Posterior cingulate gyrus (tissue), 11 donors: Measurements from ENCODE around the gene TENM4.

Experiments
- DNase-seq, 10 donors: peaks; one replicate each; pipeline versions ENCODE4 v3.0.0 to v3.0.0-alpha.2; 2020 to 2021; ENCODE audit warnings: mixed read lengths in 3 of 10
- intact Hi-C: fragments of 100-400 bp; cut with DNase I; formaldehyde crosslinking; loops from one replicate; pipeline ENCODE4 v1.15.1; 2023

TENM4 gene

GRCh38 chr11:78821371-78822306 is 619.2 kb downstream of the TENM4 start:
- DNase-seq, result no peak
- intact Hi-C loops, result no loop called here

GRCh38 chr11:78820741-78821140 is 620.1 kb downstream of the TENM4 start:
- intact Hi-C loops, result no loop called here
- peak in 3 of 10 donors; percentile 21 to 83 (median 27) for DNase-seq

DNA sequence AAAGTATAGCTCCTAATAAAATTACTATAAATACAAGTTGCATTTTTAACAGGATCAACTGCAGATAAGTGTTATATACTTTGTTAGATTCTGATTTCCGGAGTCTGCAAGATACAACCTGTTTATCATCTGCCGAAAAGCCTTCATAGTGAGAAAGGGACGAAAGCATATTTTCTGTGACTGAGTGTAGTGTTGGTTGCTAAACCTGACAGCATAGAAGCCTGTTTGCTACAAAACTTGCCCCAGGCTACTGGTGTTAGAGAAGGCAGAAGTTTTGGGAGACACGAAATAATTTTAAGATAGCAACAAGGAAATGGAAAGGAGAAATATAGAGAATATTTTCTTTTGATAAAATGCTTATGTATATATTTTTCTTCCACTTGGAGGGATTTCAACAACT is 622.6 kb downstream of the TENM4 start:
- intact Hi-C loops, result no loop called here
- no peak for DNase-seq

GRCh38 chr11:78815831-78816230 is 625.0 kb downstream of the TENM4 start:
- DNase-seq, result no peak
- intact Hi-C loops, result no loop called here

GRCh38 chr11:78812513-78813293 is 628.1 kb downstream of the TENM4 start:
- intact Hi-C loops, result no loop called here
- DNase-seq, result peak in 1 of 10 donors; percentile 63

DNA sequence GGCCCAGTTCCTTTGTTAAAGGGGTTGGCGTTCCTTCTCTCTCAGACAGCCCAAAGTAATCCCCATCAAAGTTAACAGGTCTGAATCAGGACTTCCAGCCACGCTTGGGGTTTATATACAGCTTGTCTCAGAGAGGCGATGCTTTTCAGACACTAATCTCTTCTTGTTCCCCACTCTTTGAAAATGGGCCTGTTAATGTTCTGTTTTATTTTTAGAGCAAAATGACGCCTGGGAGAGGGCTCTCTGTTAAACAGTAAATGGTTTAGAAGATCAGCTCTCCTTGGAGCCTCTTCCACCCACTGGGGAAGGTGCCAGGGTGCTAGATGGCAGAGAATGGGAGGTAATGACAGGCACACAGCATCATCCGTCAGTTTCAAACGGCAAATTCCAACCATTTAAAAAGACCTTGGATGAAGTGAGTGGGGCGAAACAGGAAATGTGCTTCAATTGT is 630.2 kb downstream of the TENM4 start:
- peak in 1 of 10 donors; percentile 74 for DNase-seq
- intact Hi-C loops, result no loop called here

GRCh38 chr11:78809931-78810541 is 630.8 kb downstream of the TENM4 start:
- intact Hi-C loops, result no loop called here
- DNase-seq, result peak in 1 of 10 donors; percentile 83

GRCh38 chr11:78808923-78809322 is 631.9 kb downstream of the TENM4 start:
- peak in 1 of 10 donors; percentile 61 for DNase-seq
- intact Hi-C loops, result no loop called here

DNA sequence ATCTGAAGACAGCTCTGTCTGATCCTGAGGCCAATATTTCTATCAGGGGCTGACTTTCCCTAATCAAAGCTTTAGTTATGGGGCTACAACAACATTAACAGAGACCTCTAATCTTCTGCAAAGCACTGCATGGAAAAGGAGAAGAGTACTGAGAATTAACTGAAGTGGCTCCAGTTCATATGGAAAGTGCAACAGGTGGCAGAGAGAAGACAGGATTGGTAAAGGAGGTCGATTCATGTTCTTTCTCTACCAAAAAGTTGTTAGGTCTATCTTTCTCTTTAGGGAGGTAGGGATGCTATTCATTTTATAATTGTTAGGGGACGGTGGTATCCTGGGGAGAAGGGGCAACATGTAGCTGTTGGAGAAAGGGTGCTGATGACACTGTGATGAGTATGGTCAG is 633.5 kb downstream of the TENM4 start:
- no peak for DNase-seq
- intact Hi-C loops, result no loop called here

GRCh38 chr11:78806214-78807004 is 634.4 kb downstream of the TENM4 start:
- intact Hi-C loops, result no loop called here
- no peak for DNase-seq

- DNase-seq, result no peak
- intact Hi-C loops, result no loop called here
Measured at GRCh38 chr11:78804991-78805390, 635.8 kb downstream of the TENM4 start.

DNA sequence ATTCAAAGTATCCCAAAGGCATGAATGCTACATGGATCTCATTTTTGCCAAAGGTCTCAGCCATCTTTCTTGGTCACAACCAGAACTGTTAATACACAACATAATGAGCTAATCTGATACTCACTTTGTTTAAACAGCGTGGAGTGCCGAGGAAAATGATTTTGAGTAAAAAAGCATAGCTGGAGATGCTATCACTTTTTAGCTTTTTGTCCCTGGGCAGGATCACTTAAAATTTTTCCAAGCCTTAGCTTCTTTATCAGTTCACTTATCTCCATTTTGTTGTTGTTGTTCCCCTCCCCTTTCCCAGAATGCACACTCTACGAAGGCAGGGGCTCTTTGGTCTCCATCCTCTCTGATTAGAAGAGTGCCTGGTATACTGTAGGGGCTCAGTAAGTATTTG is 636.8 kb downstream of the TENM4 start:
- no peak for DNase-seq
- intact Hi-C loops, result no loop called here

DNA sequence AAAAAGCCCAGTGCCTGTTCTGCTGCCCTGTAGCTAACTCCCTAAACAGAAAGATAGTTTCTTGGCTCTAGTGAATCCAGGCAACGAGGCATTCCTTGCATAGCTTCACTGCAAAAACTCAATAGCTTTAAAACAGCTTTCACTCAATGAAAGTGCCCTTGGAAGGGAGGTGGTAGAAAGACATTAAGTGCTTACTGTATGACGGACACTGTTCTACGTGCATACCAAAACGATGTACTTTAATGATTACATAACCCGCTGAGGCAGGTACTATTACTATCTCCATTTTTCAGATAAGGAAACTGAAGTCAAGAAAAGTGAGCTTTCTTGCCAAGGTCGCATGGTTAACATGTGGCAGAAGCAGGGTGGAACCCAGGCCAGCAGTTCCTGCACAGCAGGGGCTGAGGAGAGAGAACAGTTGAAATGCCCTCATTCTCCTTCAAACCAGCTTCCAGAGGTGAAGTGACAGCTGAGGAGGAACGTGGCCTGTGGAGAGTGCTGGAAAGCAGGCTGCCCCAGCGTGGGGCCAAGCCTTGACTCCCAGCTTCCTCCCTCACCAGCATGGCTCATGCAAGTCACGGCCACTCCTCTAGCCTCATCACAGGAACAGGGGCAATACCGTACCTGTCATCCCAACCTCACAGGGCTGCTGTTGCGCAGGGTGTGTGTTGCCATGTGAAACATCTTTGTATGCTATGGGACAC is 638.6 kb downstream of the TENM4 start:
- peak in 1 of 10 donors; percentile 82 for DNase-seq
- intact Hi-C loops, result no loop called here

DNA sequence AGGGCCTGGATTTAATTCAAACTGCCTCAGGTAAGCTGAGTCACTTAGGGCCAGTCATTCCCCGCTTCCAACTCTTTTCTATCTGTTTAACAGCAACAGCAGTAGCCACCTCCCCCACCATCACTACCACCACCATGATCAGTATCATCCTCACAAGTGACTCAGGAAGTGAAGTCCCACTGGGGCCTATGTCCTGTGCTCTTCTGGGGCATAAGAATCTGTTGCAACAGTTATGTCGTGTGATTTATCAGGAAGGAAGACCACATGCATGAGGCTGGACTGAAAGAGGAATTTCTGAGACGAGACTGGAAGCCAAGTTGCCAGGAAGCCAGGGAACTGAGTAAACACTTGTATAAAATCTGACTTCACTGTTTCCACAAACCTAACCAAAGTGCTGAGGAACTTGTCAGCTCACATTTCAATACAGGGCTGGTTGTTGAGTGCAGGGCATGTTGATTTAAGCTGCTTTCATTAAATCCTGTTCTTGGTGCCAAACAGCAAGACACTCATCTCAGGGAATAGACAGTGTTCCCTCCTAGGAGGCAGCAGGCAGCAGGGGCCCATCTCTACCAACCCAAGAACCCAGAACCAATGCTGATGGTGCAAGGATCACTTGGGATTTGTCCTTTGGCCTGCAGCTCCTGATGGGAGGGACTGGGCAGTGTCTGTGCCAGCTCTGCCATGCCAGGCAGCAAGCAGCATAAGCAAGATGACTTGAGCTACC is 639.5 kb downstream of the TENM4 start:
- no peak for DNase-seq
- intact Hi-C loops, result no loop called here

GRCh38 chr11:78800756-78801155 is 640.1 kb downstream of the TENM4 start:
- DNase-seq, result no peak
- intact Hi-C loops, result no loop called here

DNA sequence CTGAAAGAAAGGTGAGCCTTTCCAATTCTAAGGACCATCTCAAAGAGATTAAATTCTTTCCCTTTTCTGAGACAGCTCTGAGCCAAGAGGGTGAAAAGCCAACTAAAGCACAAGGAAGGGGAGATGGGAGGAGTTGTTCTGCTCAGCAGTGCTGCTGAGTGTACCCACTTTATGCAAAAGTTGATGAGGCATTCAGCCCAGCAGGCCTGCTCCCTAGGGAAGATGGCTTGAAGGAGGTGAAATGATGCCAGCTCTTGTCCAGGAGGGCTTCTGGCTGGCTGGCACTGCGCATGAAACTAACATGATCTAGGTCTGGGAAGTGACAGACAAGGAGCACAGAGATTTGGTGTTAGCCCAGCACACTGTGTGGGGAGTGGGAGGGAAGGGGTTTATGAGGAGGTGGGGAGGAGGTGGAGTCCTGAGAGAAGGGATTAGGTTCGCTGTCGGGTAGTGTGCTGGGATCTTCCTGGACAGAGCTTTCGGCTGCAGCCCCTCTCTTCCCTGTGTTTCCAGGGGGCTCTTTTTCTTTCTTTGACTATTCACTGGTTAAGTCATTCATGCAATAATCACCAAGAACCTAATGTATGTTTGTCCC is 640.6 kb downstream of the TENM4 start:
- no peak for DNase-seq
- intact Hi-C loops, result no loop called here

GRCh38 chr11:78798663-78799062 is 642.2 kb downstream of the TENM4 start:
- peak in 8 of 10 donors; percentile 57 to 95 (median 77) for DNase-seq
- intact Hi-C loops, result no loop called here

DNA sequence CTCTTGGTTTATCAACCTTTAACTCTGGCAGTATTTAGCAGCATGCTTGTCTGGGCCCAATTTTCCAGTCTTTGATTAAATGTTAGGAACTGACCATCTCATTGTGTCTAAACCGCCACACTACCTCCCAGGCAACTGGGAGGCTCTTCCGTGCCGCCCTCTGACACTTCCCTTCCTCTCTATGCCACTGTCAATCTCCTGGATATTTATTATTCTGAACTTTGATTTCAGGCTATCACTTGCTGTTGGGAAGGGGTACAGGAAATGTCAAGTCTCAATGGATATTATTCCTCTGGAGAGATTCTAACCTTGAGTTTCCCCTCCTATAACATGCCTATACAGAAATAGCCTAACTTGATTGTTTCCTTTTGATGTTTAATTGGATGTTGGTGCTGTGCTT is 643.3 kb downstream of the TENM4 start:
- DNase-seq, result no peak
- intact Hi-C loops, result no loop called here

GRCh38 chr11:78796956-78797355 is 643.9 kb downstream of the TENM4 start:
- intact Hi-C loops, result no loop called here
- no peak for DNase-seq
